HepG2 (cell line): ENCODE measurements around the gene SLC13A5. TPM values are rescaled to one million over a fixed set of nuclear protein-coding genes. Genes with fewer than 3 reads are reported as not detected.

Experiments used
- HMG20A ChIP-seq: IDR thresholded peaks from 2 replicates; pipeline ENCODE4 v1.6.1; 2016; ENCODE audit warnings: borderline replicate concordance
- MED1 ChIP-seq: sonication (generic); formaldehyde crosslinking; IDR thresholded peaks from 2 replicates; pipeline ENCODE4 v1.4.0; 2020; ENCODE audit warnings: missing genetic modification reagents
- SNAPC2 ChIP-seq: sonication (generic); formaldehyde crosslinking; IDR thresholded peaks from 2 replicates; pipeline ENCODE4 v1.8.1; 2022; ENCODE audit warnings: mild to moderate bottlenecking, missing genetic modification reagents
- TAF1 ChIP-seq: sonication (generic); formaldehyde crosslinking; IDR thresholded peaks from 2 replicates; pipeline ENCODE4 v1.4.0; 2020; ENCODE audit warnings: missing genetic modification reagents
- ZFY ChIP-seq: sonication (generic); formaldehyde crosslinking; IDR thresholded peaks from 2 replicates; pipeline ENCODE4 v1.4.0; 2020; ENCODE audit warnings: missing genetic modification reagents
- ZNF10 ChIP-seq: sonication (generic); formaldehyde crosslinking; IDR thresholded peaks from 2 replicates; pipeline ENCODE4 v1.4.0; 2020; ENCODE audit warnings: mild to moderate bottlenecking, low read depth, missing genetic modification reagents, borderline replicate concordance
- polyA plus RNA-seq, 8 experiments: library from polyadenylated mRNA; depleted of rRNA in 3 of 8; stranded (reverse) in 7 of 8; unstranded in 1 of 8; fragments of >200 nt; fragmentation: Illumina TruSeq in 4 of 8; extraction: Trizol in 4 of 8; gene quantifications; 2 replicates each; pipeline versions ENCODE4 v1.2.1 to v1.2.3, GENCODE V29; 2011 to 2016; ENCODE audit warnings: low read depth in 4 of 8, missing spikeins in 1 of 8, mixed read lengths in 1 of 8; ENCODE audit not compliant: insufficient read depth in 1 of 8
- total RNA-seq, 5 experiments: library from RNA; depleted of rRNA; stranded (reverse); fragments of >200 nt; fragmentation: Illumina TruSeq; extraction: Trizol; gene quantifications; 2 replicates each; pipeline ENCODE4 v1.2.3, GENCODE V29; 2016; ENCODE audit warnings: low read depth in 1 of 5
- TF ChIP-seq, protein P1 (sequence below): sonication (generic); formaldehyde crosslinking; IDR thresholded peaks from 2 replicates; pipeline ENCODE4 v1.4.0; 2020; ENCODE audit warnings: missing genetic modification reagents, borderline replicate concordance
- TF ChIP-seq, protein P2 (sequence below), 2 experiments: sonication (generic) in 1 of 2; formaldehyde crosslinking in 1 of 2; IDR thresholded peaks; 2 replicates each; pipeline versions ENCODE4 v1.6.1 to v1.9.0; 2014 to 2022; ENCODE audit warnings: antibody characterized with exemption in 1 of 2, borderline replicate concordance in 1 of 2, inconsistent platforms in 1 of 2, low read depth in 1 of 2, missing genetic modification reagents in 1 of 2
- TF ChIP-seq, protein P3 (sequence below): sonication (generic); formaldehyde crosslinking; IDR thresholded peaks from 2 replicates; pipeline ENCODE4 v1.5.0; 2020; ENCODE audit warnings: mild to moderate bottlenecking, missing genetic modification reagents
- TF ChIP-seq, protein P4 (sequence below): sonication (generic); formaldehyde crosslinking; IDR thresholded peaks from 2 replicates; pipeline ENCODE4 v1.4.0; 2020; ENCODE audit warnings: mild to moderate bottlenecking, missing genetic modification reagents
- TF ChIP-seq, protein P5 (sequence below): sonication (generic); formaldehyde crosslinking; IDR thresholded peaks from 2 replicates; pipeline ENCODE4 v1.8.1; 2023; ENCODE audit warnings: missing genetic modification reagents, mild to moderate bottlenecking, borderline replicate concordance
- TF ChIP-seq, protein P6 (sequence below): sonication (generic); formaldehyde crosslinking; IDR thresholded peaks from 2 replicates; pipeline ENCODE4 v1.8.0; 2022; ENCODE audit warnings: missing genetic modification reagents, mild to moderate bottlenecking, moderate library complexity, borderline replicate concordance

SLC13A5 gene
- total and polyA plus RNA-seq, 2 of the 13 experiments (the other 11 are each of a cell fraction or from before 2014, with no cell fraction given): 42.8 to 310 TPM

DNA sequence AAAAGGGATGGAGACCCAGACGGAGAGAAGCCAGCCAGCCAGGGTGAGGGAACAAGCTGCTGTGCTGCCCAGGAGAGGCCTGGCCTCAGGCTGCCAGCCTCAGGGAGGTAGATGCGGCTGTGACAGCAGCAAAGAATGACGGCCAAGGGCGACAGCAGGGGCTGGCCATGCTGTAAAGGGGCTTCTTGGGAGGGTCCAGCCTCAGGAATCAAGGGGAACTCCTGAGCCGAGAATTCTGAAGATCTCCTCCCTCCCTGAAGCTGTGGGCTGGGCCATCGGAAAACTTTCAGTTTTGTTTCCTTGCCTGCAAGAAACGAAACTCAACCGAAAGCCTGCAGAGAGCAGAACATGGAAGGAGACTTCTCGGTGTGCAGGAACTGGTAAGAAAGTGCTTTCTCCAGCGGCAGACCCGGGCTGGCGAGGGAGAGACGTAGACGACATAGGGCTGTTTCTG, 42.6 kb upstream of the SLC13A5 start, which contains the start of gene XAF1 (continued):
- TF ChIP-seq, protein P1, sequence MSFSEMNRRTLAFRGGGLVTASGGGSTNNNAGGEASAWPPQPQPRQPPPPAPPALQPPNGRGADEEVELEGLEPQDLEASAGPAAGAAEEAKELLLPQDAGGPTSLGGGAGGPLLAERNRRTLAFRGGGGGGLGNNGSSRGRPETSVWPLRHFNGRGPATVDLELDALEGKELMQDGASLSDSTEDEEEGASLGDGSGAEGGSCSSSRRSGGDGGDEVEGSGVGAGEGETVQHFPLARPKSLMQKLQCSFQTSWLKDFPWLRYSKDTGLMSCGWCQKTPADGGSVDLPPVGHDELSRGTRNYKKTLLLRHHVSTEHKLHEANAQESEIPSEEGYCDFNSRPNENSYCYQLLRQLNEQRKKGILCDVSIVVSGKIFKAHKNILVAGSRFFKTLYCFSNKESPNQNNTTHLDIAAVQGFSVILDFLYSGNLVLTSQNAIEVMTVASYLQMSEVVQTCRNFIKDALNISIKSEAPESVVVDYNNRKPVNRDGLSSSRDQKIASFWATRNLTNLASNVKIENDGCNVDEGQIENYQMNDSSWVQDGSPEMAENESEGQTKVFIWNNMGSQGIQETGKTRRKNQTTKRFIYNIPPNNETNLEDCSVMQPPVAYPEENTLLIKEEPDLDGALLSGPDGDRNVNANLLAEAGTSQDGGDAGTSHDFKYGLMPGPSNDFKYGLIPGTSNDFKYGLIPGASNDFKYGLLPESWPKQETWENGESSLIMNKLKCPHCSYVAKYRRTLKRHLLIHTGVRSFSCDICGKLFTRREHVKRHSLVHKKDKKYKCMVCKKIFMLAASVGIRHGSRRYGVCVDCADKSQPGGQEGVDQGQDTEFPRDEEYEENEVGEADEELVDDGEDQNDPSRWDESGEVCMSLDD (CRISPR knock-in tag): no peak
- TF ChIP-seq, protein P2, sequence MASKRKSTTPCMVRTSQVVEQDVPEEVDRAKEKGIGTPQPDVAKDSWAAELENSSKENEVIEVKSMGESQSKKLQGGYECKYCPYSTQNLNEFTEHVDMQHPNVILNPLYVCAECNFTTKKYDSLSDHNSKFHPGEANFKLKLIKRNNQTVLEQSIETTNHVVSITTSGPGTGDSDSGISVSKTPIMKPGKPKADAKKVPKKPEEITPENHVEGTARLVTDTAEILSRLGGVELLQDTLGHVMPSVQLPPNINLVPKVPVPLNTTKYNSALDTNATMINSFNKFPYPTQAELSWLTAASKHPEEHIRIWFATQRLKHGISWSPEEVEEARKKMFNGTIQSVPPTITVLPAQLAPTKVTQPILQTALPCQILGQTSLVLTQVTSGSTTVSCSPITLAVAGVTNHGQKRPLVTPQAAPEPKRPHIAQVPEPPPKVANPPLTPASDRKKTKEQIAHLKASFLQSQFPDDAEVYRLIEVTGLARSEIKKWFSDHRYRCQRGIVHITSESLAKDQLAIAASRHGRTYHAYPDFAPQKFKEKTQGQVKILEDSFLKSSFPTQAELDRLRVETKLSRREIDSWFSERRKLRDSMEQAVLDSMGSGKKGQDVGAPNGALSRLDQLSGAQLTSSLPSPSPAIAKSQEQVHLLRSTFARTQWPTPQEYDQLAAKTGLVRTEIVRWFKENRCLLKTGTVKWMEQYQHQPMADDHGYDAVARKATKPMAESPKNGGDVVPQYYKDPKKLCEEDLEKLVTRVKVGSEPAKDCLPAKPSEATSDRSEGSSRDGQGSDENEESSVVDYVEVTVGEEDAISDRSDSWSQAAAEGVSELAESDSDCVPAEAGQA (IDR thresholded peaks at IDR 0.05; ENCODE audit: low read depth): no peak
- TF ChIP-seq, protein P2 (CRISPR knock-in tag; IDR thresholded peaks at IDR 0.05; ENCODE audit: borderline replicate concordance): no peak
- no peak for TF ChIP-seq MED1
- TF ChIP-seq, protein P3, sequence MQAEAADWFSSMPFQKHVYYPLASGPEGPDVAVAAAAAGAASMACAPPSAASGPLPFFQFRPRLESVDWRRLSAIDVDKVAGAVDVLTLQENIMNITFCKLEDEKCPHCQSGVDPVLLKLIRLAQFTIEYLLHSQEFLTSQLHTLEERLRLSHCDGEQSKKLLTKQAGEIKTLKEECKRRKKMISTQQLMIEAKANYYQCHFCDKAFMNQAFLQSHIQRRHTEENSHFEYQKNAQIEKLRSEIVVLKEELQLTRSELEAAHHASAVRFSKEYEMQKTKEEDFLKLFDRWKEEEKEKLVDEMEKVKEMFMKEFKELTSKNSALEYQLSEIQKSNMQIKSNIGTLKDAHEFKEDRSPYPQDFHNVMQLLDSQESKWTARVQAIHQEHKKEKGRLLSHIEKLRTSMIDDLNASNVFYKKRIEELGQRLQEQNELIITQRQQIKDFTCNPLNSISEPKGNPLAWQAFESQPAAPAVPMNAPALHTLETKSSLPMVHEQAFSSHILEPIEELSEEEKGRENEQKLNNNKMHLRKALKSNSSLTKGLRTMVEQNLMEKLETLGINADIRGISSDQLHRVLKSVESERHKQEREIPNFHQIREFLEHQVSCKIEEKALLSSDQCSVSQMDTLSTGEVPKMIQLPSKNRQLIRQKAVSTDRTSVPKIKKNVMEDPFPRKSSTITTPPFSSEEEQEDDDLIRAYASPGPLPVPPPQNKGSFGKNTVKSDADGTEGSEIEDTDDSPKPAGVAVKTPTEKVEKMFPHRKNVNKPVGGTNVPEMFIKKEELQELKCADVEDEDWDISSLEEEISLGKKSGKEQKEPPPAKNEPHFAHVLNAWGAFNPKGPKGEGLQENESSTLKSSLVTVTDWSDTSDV: no peak
- peak; percentile 21; the same call in 1 of the 2 replicates for TF ChIP-seq TAF1 (CRISPR knock-in tag)
- no peak for TF ChIP-seq HMG20A (CRISPR knock-in tag)
- TF ChIP-seq, protein P4, sequence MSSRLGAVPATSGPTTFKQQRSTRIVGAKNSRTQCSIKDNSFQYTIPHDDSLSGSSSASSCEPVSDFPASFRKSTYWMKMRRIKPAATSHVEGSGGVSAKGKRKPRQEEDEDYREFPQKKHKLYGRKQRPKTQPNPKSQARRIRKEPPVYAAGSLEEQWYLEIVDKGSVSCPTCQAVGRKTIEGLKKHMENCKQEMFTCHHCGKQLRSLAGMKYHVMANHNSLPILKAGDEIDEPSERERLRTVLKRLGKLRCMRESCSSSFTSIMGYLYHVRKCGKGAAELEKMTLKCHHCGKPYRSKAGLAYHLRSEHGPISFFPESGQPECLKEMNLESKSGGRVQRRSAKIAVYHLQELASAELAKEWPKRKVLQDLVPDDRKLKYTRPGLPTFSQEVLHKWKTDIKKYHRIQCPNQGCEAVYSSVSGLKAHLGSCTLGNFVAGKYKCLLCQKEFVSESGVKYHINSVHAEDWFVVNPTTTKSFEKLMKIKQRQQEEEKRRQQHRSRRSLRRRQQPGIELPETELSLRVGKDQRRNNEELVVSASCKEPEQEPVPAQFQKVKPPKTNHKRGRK: no peak
- TF ChIP-seq, protein P5, sequence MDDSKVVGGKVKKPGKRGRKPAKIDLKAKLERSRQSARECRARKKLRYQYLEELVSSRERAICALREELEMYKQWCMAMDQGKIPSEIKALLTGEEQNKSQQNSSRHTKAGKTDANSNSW (CRISPR knock-in tag): no peak
- 0 out of 2 replicates have a peak, but pooled peaks have one; percentile 58 for TF ChIP-seq SNAPC2
- peak; percentile 32; the same call in 1 of the 2 replicates for TF ChIP-seq ZFY (CRISPR knock-in tag)
- TF ChIP-seq ZNF10 (CRISPR knock-in tag): no peak
- TF ChIP-seq, protein P6, sequence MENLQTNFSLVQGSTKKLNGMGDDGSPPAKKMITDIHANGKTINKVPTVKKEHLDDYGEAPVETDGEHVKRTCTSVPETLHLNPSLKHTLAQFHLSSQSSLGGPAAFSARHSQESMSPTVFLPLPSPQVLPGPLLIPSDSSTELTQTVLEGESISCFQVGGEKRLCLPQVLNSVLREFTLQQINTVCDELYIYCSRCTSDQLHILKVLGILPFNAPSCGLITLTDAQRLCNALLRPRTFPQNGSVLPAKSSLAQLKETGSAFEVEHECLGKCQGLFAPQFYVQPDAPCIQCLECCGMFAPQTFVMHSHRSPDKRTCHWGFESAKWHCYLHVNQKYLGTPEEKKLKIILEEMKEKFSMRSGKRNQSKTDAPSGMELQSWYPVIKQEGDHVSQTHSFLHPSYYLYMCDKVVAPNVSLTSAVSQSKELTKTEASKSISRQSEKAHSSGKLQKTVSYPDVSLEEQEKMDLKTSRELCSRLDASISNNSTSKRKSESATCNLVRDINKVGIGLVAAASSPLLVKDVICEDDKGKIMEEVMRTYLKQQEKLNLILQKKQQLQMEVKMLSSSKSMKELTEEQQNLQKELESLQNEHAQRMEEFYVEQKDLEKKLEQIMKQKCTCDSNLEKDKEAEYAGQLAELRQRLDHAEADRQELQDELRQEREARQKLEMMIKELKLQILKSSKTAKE: no peak
